GM23248 (cell line): Measurements from ENCODE around the gene LMAN2.

Experiments
- EZH2 ChIP-seq: fragments of 200-600 bp; sonication (generic); IDR thresholded peaks from 2 replicates; pipeline ENCODE4 v1.6.1; 2018; ENCODE audit warnings: antibody characterized with exemption, mild to moderate bottlenecking; ENCODE audit not compliant: insufficient read depth, poor library complexity, severe bottlenecking
- EZH2phosphoT487 ChIP-seq: fragments of 200-600 bp; sonication (generic); IDR thresholded peaks from 2 replicates; pipeline ENCODE4 v1.6.1; 2018; ENCODE audit warnings: antibody characterized with exemption, moderate library complexity, mild to moderate bottlenecking, low read depth; ENCODE audit not compliant: insufficient read depth

DNA sequence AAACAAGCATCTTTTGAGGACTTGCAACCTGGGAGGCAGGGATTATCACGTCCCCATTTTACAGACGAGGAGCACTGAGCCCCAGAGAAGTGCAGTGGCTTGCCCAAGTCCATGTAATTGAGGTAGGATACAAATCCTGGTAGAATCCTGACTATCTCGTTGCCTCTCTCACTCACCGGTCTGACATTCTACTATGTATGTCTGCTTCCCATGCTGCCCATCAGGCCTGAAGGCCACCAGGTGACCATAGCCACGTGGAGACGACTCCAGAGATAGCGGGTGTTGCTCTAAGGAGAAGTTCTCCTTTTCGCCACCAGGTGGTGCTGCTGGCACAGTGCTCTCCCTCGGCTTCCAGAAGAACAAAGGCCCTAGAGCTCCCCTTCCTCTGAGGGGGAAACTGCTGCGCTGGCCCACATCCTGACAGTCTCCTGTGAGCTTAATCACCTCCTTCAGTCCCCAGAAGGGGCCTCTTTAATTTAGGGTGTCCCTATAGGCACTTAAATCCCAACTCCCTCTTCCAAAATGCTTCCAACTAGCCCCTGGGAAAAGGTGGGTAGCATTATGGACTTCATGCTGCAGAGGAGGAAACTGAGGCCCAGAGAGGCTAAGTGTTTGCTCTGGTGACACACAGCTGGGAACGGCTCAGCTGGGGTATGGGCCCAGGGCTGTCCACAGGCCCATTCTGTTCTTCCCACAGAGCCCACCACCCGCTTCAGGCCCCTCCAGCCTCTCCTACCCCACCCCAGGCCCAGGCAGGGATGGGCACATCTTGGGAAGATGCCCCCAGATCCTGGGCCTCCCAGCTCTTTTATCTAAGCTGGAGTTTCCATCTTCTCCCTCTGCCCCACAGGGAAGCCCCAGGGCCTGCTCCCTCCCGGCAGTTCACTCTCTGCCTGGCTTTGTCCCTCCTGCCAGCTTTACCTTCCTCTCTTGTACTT, 39.2 kb upstream of the LMAN2 start:
- no peak for TF ChIP-seq EZH2
- no peak for TF ChIP-seq EZH2phosphoT487
